MM.1S (cell line): ENCODE measurements around the gene STXBP1.

Source experiments
- DNase-seq: peaks from one replicate; pipeline ENCODE4 v3.0.0-alpha.2; 2015
- H2AFZ ChIP-seq: fragments of 300-600 bp; sonication (generic); 2 replicates; pipeline ENCODE4 v1.6.0; 2016; ENCODE audit warnings: antibody characterized with exemption, low read length
- H3F3A ChIP-seq: fragments of 300-600 bp; sonication (generic); 2 replicates; pipeline ENCODE4 v1.6.1; 2016; ENCODE audit warnings: mild to moderate bottlenecking, antibody characterized with exemption, low read length, moderate library complexity, mixed read lengths; ENCODE audit not compliant: insufficient read depth
- H3K27ac ChIP-seq: fragments of 300-600 bp; sonication (generic); 2 replicates; pipeline ENCODE4 v1.5.1; 2016; ENCODE audit warnings: mild to moderate bottlenecking, low read length
- H3K27me3 ChIP-seq: fragments of 300-600 bp; sonication (generic); replicated peaks from 2 replicates; pipeline ENCODE4 v1.6.0; 2016; ENCODE audit warnings: low read length; ENCODE audit not compliant: insufficient read depth
- H3K36me3 ChIP-seq: fragments of 300-600 bp; sonication (generic); replicated peaks from 2 replicates; pipeline ENCODE4 v1.6.1; 2016; ENCODE audit warnings: mild to moderate bottlenecking, low read length, mixed read lengths; ENCODE audit not compliant: insufficient read depth
- H3K4me1 ChIP-seq: fragments of 300-600 bp; sonication (generic); 2 replicates; pipeline ENCODE4 v1.6.1; 2016; ENCODE audit warnings: low read length, mixed read lengths
- H3K4me2 ChIP-seq: fragments of 300-600 bp; sonication (generic); 2 replicates; pipeline ENCODE4 v1.6.0; 2016; ENCODE audit warnings: low read depth, low read length
- H3K4me3 ChIP-seq: fragments of 300-600 bp; sonication (generic); 2 replicates; pipeline ENCODE4 v1.5.1; 2016; ENCODE audit warnings: low read length, mixed read lengths
- H3K79me2 ChIP-seq: fragments of 300-600 bp; sonication (generic); 2 replicates; pipeline ENCODE4 v1.6.1; 2016; ENCODE audit warnings: mixed run types, low read length, mixed read lengths
- H3K9ac ChIP-seq: fragments of 300-600 bp; sonication (generic); 2 replicates; pipeline ENCODE4 v1.6.1; 2016; ENCODE audit warnings: low read length, mixed read lengths
- H3K9me2 ChIP-seq: fragments of 300-600 bp; sonication (generic); replicated peaks from 2 replicates; pipeline ENCODE4 v1.6.1; 2016; ENCODE audit warnings: mild to moderate bottlenecking, low read length, mixed read lengths; ENCODE audit not compliant: insufficient read depth
- H3K9me3 ChIP-seq: fragments of 300-600 bp; sonication (generic); replicated peaks from 2 replicates; pipeline ENCODE4 v1.6.1; 2016; ENCODE audit warnings: mild to moderate bottlenecking, low read length, mixed read lengths; ENCODE audit not compliant: insufficient read depth
- H4K20me1 ChIP-seq: fragments of 300-600 bp; sonication (generic); 2 replicates; pipeline ENCODE4 v1.6.1; 2016; ENCODE audit warnings: mild to moderate bottlenecking, low read length, moderate library complexity, mixed read lengths; ENCODE audit not compliant: insufficient read depth
- EZH2 ChIP-seq: fragments of 300-600 bp; sonication (generic); optimal IDR thresholded peaks from 2 replicates; pipeline ENCODE3; 2017; ENCODE audit warnings: low read depth, mild to moderate bottlenecking, antibody characterized with exemption, low read length, mixed read lengths
- EZH2phosphoT487 ChIP-seq: fragments of 300-600 bp; sonication (generic); IDR thresholded peaks from 2 replicates; pipeline ENCODE4 v1.6.1; 2018; ENCODE audit warnings: antibody characterized with exemption, low read length
- TF ChIP-seq, protein P1 (sequence below): fragments of 300-600 bp; sonication (generic); IDR thresholded peaks from 2 replicates; pipeline ENCODE4 v1.5.1; 2016; ENCODE audit warnings: antibody characterized with exemption, low read length, mixed read lengths

Gene STXBP1

DNA sequence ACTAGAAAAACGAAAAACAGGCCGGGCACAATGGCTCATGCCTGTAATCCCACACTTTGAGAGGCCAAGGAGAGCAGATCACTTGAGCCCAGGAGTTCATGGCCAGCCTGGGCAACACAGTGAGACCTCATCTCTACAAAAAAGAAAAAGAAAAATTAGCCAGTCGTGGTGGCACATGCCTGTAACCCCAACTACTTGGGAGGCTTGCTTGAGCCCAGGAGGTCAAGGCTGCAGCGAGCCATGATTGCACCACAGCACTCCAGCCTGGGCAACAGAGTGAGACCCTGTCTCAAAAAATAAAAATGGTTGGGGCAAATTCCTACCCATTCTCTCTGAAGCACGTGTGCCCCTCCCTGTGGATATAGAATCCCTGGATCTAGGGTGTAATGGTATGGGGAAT lies 86.3 kb downstream of the STXBP1 start:
- TF ChIP-seq, protein P1, sequence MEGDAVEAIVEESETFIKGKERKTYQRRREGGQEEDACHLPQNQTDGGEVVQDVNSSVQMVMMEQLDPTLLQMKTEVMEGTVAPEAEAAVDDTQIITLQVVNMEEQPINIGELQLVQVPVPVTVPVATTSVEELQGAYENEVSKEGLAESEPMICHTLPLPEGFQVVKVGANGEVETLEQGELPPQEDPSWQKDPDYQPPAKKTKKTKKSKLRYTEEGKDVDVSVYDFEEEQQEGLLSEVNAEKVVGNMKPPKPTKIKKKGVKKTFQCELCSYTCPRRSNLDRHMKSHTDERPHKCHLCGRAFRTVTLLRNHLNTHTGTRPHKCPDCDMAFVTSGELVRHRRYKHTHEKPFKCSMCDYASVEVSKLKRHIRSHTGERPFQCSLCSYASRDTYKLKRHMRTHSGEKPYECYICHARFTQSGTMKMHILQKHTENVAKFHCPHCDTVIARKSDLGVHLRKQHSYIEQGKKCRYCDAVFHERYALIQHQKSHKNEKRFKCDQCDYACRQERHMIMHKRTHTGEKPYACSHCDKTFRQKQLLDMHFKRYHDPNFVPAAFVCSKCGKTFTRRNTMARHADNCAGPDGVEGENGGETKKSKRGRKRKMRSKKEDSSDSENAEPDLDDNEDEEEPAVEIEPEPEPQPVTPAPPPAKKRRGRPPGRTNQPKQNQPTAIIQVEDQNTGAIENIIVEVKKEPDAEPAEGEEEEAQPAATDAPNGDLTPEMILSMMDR, result no peak
- TF ChIP-seq EZH2 (no peak), EZH2phosphoT487 (no peak)
- H3K27ac ChIP-seq, result no peak overlapping the region
- no peaks in the 10 kb centered on the region for H3K79me2 ChIP-seq

DNA sequence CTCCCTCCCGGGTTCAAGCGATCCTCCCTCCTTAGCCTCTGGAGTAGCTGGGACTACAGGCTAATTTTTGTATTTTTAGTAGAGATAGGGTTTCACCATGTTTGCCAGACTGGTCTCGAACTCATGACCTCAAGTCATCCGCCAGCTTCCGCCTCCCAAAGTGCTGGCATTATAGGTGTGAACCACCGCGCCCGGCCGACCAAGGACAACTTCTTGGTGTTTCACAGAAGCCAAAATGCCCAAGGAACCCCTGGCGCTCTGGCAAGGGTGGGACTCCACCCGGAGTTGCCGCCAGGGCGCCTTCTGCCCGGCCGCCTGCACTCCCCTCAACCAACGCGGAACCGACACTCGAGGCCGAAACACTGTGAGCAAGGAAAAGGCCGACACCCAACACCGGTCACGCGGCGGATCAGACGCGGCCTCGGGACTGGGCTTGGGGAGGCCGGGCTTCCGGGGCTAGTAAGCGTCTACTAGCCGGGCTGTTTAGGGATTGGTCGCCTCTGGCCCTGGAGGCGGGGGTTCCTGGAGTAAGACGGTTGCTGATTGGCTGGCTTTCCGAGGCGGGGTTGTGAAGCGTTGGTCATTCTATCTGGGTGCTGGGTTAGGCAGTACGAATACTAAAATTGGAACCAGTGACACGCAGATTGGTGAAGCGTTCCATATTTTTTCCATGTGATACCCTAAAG lies 87.1 kb downstream of the STXBP1 start:
- H3K9me3 ChIP-seq, result no peaks in the 10 kb centered on the region
- H3K4me1 ChIP-seq, result no peaks in the 10 kb centered on the region
- no peaks in the 10 kb centered on the region for H3K9me2 ChIP-seq
- H2AFZ ChIP-seq, result no peak overlapping the region
- no peaks in the 10 kb centered on the region for H3K79me2 ChIP-seq
- no peak for DNase-seq
- no peaks in the 10 kb centered on the region for H3K27me3 ChIP-seq
- no peak overlapping the region for H3K27ac ChIP-seq
- no peaks in the 10 kb centered on the region for H3K36me3 ChIP-seq
- TF ChIP-seq EZH2 (no peak), EZH2phosphoT487 (no peak)
- TF ChIP-seq, protein P1, result no peak
- no peaks in the 10 kb centered on the region for H3F3A ChIP-seq
- H3K4me2 ChIP-seq, result no peak overlapping the region
- no peak overlapping the region for H3K9ac ChIP-seq
- no peak overlapping the region for H3K4me3 ChIP-seq
- no peaks in the 10 kb centered on the region for H4K20me1 ChIP-seq

More for the DNA sequence above, 86.3 kb downstream of the STXBP1 start:
- H3K4me1 ChIP-seq, result no peaks in the 10 kb centered on the region
- no peaks in the 10 kb centered on the region for H3F3A ChIP-seq
- no peaks in the 10 kb centered on the region for H3K27me3 ChIP-seq
- no peak overlapping the region for H2AFZ ChIP-seq
- no peak overlapping the region for H3K9ac ChIP-seq
- H3K4me3 ChIP-seq, result no peak overlapping the region
- H3K36me3 ChIP-seq, result no peaks in the 10 kb centered on the region
- no peaks in the 10 kb centered on the region for H3K9me3 ChIP-seq
- H3K9me2 ChIP-seq, result no peaks in the 10 kb centered on the region
- H4K20me1 ChIP-seq, result no peaks in the 10 kb centered on the region
- DNase-seq, result no peak
- H3K4me2 ChIP-seq, result no peak overlapping the region

DNA sequence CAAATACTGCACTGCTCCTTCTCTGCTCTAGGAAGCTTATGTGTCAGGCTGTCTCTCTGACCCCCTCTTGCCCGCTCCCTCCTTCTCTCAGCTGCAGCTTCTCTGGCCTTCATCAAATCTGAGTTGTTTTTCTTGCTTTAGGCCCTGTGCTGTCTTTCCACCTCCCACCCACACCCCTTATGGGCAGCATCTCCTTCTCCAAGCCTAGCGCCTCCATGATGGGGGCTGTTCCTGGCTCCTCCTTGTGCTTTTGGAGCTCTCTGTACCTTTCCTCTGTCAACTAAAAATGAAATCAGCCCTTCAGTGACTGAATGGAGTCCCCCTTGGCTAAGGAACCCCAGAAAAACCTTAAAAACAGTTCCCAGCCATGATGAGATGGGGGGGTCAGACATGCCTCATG lies 88.1 kb downstream of the STXBP1 start:
- Histone ChIP-seq H3K79me2 (no peaks in the 10 kb centered on the region), H3K27ac (no peak overlapping the region), H3K9ac (no peak overlapping the region), H3K4me3 (no peak overlapping the region), H2AFZ (no peak overlapping the region), H3K9me3 (no peaks in the 10 kb centered on the region), H3K36me3 (no peaks in the 10 kb centered on the region), H3K9me2 (no peaks in the 10 kb centered on the region), H4K20me1 (no peaks in the 10 kb centered on the region), H3K4me1 (no peaks in the 10 kb centered on the region), H3K27me3 (no peaks in the 10 kb centered on the region), H3F3A (no peaks in the 10 kb centered on the region), H3K4me2 (no peak overlapping the region)
- DNase-seq, result no peak
- TF ChIP-seq, protein P1, result no peak
- TF ChIP-seq EZH2 (no peak), EZH2phosphoT487 (no peak)
